Measurements from ENCODE around the gene UBE2U.

UBE2U gene

DNA sequence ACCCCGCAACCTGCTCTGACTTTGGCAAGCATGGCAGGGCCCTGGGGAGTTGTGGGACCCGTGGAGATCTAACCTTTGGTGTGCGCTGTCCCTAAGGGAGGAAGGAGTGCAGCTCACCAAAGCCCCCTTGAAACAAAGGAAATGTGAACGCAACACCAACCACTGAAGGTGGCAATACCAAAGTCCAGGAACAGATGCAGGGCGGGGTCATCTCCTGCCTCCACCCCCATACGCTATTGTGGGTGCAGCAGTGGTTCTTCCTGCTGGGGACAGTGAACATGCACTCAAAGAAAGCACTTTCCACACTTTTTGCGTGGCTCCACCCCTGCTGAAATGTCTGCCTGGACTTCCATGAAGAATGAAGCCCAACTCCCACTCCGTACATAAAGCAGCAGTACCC is 93.0 kb downstream of the UBE2U start:
- ChIA-PET POLR2A (no interaction called here), CTCF (no interaction called here)
- DNase-seq (ENCODE audit: extremely low spot score) = no peak

DNA sequence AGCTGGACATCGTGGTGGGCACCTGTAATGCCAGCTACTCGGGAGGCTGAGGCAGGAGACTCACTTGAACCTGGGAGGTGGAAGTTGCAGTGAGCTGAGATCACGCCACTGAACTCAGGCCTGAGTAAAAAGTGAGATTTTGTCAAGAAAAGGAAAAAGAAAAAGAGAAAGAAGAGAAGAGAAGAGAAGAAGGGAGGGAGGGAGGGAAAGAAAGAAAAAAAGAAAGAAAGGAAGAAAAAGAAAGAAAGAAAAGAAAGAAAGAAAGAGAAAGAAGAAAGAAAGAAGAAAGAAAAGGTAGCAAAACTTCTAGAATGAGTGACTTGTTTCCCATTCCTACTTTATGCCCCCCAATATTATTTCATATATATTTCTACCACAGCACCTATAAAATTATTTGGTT is 98.8 kb downstream of the UBE2U start:
- ChIA-PET CTCF (interaction anchor here (1.1 kb wide), 1 partner anchor 14 kb away, joined by 3 read pairs; no protein-coding TSS in a partner anchor), POLR2A (no interaction called here)
- no peak for DNase-seq (ENCODE audit: extremely low spot score)
- TF ChIP-seq, protein P1, sequence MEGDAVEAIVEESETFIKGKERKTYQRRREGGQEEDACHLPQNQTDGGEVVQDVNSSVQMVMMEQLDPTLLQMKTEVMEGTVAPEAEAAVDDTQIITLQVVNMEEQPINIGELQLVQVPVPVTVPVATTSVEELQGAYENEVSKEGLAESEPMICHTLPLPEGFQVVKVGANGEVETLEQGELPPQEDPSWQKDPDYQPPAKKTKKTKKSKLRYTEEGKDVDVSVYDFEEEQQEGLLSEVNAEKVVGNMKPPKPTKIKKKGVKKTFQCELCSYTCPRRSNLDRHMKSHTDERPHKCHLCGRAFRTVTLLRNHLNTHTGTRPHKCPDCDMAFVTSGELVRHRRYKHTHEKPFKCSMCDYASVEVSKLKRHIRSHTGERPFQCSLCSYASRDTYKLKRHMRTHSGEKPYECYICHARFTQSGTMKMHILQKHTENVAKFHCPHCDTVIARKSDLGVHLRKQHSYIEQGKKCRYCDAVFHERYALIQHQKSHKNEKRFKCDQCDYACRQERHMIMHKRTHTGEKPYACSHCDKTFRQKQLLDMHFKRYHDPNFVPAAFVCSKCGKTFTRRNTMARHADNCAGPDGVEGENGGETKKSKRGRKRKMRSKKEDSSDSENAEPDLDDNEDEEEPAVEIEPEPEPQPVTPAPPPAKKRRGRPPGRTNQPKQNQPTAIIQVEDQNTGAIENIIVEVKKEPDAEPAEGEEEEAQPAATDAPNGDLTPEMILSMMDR (IDR thresholded peaks at IDR 0.05; ENCODE audit: control extremely low read depth, extremely low read depth, low read depth, missing control alignments) = no peak

More for the DNA sequence above, 93.0 kb downstream of the UBE2U start:
- TF ChIP-seq, protein P1 (IDR thresholded peaks at IDR 0.05; ENCODE audit: control extremely low read depth, extremely low read depth, low read depth, missing control alignments) = no peak

DNA sequence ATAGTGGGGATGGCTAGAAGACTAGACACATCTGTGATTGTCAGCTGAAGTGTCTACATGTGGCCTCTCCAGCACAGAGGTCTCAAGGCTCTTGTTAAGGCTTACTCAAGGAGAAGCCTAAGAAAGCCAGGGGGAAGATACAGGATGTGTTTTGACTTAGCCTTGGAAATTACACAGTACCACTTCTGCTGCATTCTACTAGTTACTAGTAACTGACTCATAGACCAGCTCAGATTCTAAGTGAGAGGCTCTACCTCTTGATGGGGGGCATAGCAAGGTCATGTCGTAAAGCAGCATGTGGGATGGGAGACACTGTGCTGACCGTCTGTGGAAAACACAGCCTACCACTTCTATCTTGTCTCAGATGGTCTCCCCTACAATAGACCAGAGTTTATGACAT is 99.5 kb downstream of the UBE2U start:
- TF ChIP-seq, protein P1 (IDR thresholded peaks at IDR 0.05; ENCODE audit: control extremely low read depth, extremely low read depth, low read depth, missing control alignments) = no peak
- POLR2A ChIA-PET = no interaction called here
- no peak for DNase-seq (ENCODE audit: extremely low spot score)
- CTCF ChIA-PET = interaction anchor here (1.1 kb wide), 2 partner anchors 15 to 166 kb away, joined by 3 read pairs; no protein-coding TSS in a partner anchor

DNA sequence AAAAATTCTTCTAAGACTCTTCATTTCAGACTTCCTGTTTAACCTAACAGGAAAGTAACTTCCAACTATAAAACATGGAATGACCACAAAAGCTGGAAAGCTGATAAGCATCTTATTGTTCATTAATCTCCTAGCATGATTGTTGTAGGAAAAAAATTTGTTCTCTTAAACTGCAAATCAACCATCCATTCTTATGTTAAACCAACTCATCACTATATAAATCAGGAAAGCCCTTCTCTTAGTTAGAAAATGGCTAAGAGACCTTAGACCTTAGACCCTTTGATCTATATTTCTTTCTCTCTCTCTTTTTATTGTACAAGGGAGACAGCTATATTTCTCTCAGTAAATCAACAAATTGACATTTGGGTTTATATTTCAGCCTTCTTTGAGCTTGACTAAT is 101.4 kb downstream of the UBE2U start:
- ChIA-PET CTCF (interaction anchor here (1.8 kb wide), 1 partner anchor 36 kb away, joined by 4 read pairs; no protein-coding TSS in a partner anchor), POLR2A (no interaction called here)
- TF ChIP-seq, protein P1 (IDR thresholded peaks at IDR 0.05; ENCODE audit: control extremely low read depth, extremely low read depth, low read depth, missing control alignments) = no peak
- no peak for DNase-seq (ENCODE audit: extremely low spot score)

DNA sequence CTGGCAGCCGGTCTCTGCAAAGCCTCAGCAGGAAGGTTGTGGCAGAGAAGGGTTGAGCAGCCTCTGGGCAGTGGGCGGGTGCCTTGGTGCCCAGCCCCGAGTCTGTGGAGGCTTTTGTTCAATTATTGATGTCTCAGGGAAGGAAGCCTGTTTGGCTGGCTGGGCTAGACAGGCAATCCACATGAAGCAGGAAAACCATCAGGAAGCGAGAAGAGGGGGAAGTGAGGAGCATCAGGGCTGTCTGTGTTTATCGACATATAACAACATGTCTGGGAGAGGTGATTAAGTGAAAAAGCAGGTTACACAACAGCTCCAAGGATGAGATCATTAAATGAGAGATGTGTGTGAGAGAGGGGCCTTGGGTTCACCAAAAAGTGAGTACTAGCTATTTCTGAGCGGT is 105.4 kb downstream of the UBE2U start:
- CTCF ChIA-PET = interaction anchor here (1.0 to 1.3 kb wide), 2 partner anchors 9 to 171 kb away, joined by 3 read pairs; no protein-coding TSS in a partner anchor
- POLR2A ChIA-PET = no interaction called here

DNA sequence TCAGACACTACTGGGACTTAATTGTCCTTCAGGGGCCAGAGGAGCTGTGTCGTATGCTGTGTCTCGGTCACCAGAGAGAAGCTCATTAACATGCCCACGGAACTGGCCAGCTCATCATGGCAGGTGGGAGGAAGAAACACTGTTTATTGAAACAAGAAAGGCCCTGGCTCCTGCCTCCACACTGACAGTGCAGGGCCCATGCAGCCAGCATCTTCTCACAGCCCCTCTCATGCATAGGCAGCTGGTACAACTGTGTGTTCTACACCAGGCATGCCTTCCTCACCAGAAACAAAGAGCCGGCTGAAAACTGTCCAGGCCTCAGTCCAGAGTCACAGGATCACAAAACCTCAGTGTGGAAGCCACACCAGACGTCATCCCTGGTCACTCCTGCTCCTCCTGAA is 106.0 kb downstream of the UBE2U start:
- CTCF ChIA-PET = interaction anchor here (1.0 to 1.3 kb wide), 2 partner anchors 10 to 172 kb away, joined by 3 read pairs; no protein-coding TSS in a partner anchor
- POLR2A ChIA-PET = no interaction called here
- no peak for DNase-seq (ENCODE audit: extremely low spot score)
- TF ChIP-seq, protein P1 (IDR thresholded peaks at IDR 0.05; ENCODE audit: control extremely low read depth, extremely low read depth, low read depth, missing control alignments) = no peak

More for the DNA sequence above, 105.4 kb downstream of the UBE2U start:
- no peak for DNase-seq (ENCODE audit: extremely low spot score)
- TF ChIP-seq, protein P1 (IDR thresholded peaks at IDR 0.05; ENCODE audit: control extremely low read depth, extremely low read depth, low read depth, missing control alignments) = no peak

Data from GM10248 (cell line).